Panc1 (cell line): ENCODE data around the gene ATP1A1. TPM values are rescaled to one million over a fixed set of nuclear protein-coding genes. Genes with fewer than 3 reads are reported as not detected.
A peak's percentile ranks its signal among the peaks of the same experiment; 100 is the strongest.

ENCODE experiments used
- ATAC-seq: fragments of 200-7000 bp; cut with Tn5 transposase; 2 replicates; pipeline ENCODE4 v1.9.1; 2020; ENCODE audit warnings: mild to moderate bottlenecking, moderate library complexity
- BruUV-seq: library from RNA; stranded (reverse); fragments of 400-500 nt; replicated peaks from 2 replicates; lab custom pipeline; 2021; lab: Mats Ljungman, UMichigan
- CTCF ChIA-PET: fragments of 300-600 bp; sonication (Branson Sonifier 250); formaldehyde crosslinking; loops from one replicate; lab custom pipeline; 2022; ENCODE audit warnings: antibody characterized with exemption; lab: Charles Lee
- POLR2A ChIA-PET: fragments of 300-600 bp; sonication (Branson Sonifier 250); formaldehyde crosslinking; loops from one replicate; lab custom pipeline; 2022; ENCODE audit warnings: antibody characterized with exemption; lab: Charles Lee
- DNase-seq: peaks from one replicate; pipeline ENCODE4 v3.0.0-alpha.2; 2010; ENCODE audit warnings: low read depth, low spot score
- H3K27ac ChIP-seq: 2 replicates; pipeline ENCODE4 v1.5.1; 2011; ENCODE audit warnings: mild to moderate bottlenecking, low read length, inconsistent platforms
- H3K27me3 ChIP-seq: fragments of 200-500 bp; sonication (Bioruptor generic); 2 replicates; pipeline ENCODE4 v1.6.0; 2014; ENCODE audit warnings: low read length, inconsistent platforms; ENCODE audit not compliant: control insufficient read depth, insufficient read depth
- H3K36me3 ChIP-seq: fragments of 200-500 bp; sonication (Bioruptor generic); 2 replicates; pipeline ENCODE4 v1.5.1; 2014; ENCODE audit warnings: inconsistent platforms, mild to moderate bottlenecking, low read length, moderate library complexity; ENCODE audit not compliant: control insufficient read depth, insufficient read depth
- H3K4me1 ChIP-seq: 2 replicates; pipeline ENCODE4 v1.5.1; 2011; ENCODE audit warnings: inconsistent platforms, mild to moderate bottlenecking, low read length, moderate library complexity; ENCODE audit not compliant: control insufficient read depth, insufficient read depth
- H3K4me3 ChIP-seq, 2 experiments: 2 replicates each; pipeline ENCODE4 v1.5.1; 2011 to 2012; ENCODE audit warnings: low read depth in 2 of 2, low read length in 2 of 2, mild to moderate bottlenecking in 2 of 2, inconsistent platforms in 1 of 2, moderate library complexity in 1 of 2
- H3K9me3 ChIP-seq: fragments of 200-500 bp; sonication (Bioruptor generic); 2 replicates; pipeline ENCODE4 v1.5.1; 2014; ENCODE audit warnings: low read depth, mild to moderate bottlenecking, inconsistent platforms, low read length, moderate library complexity; ENCODE audit not compliant: control insufficient read depth, insufficient read depth
- POLR2AphosphoS5 ChIP-seq: IDR thresholded peaks from 2 replicates; pipeline ENCODE4 v1.6.1; 2012; ENCODE audit warnings: mild to moderate bottlenecking, low read depth, low read length, moderate library complexity
- SIN3A ChIP-seq: IDR thresholded peaks from 2 replicates; pipeline ENCODE4 v1.6.1; 2012; ENCODE audit warnings: low read depth, mild to moderate bottlenecking, low read length, moderate library complexity, borderline replicate concordance; ENCODE audit not compliant: insufficient read depth
- TCF7L2 ChIP-seq: IDR thresholded peaks from 2 replicates; pipeline ENCODE4 v1.6.1; 2011; ENCODE audit warnings: mild to moderate bottlenecking, low read depth, low read length, inconsistent platforms
- in situ Hi-C: cut with HindIII; loops from 2 replicates; pipeline ENCODE4 v1.10.0; 2016; ENCODE audit warnings: low sequenced_read_pairs, low pct_unique_long_range_greater_than_20kb
- intact Hi-C: fragments of 100-400 bp; cut with micrococcal nuclease; formaldehyde crosslinking; loops from one replicate; pipeline ENCODE4 v1.10.0; 2022; ENCODE audit not compliant: unreplicated experiment
- total RNA-seq: library from RNA; stranded (reverse); gene quantifications from one replicate; pipeline ENCODE4 v1.2.1, GENCODE V29; 2021; ENCODE audit not compliant: unreplicated experiment
- TF ChIP-seq, protein P1 (sequence below): fragments of 450-650 bp; IDR thresholded peaks from 2 replicates; pipeline ENCODE4 v1.5.1; 2017; ENCODE audit warnings: mild to moderate bottlenecking
- TF ChIP-seq, protein P2 (sequence below), 2 experiments: IDR thresholded peaks; 2 replicates each; pipeline ENCODE4 v1.6.1; 2011 to 2012; ENCODE audit warnings: low read depth in 2 of 2, control low read depth in 1 of 2, low read length in 1 of 2, mild to moderate bottlenecking in 1 of 2, moderate library complexity in 1 of 2; ENCODE audit not compliant: insufficient read depth in 1 of 2

ATP1A1 gene
- total RNA-seq, 1 experiment from 2014 or later: 131 TPM

DNA sequence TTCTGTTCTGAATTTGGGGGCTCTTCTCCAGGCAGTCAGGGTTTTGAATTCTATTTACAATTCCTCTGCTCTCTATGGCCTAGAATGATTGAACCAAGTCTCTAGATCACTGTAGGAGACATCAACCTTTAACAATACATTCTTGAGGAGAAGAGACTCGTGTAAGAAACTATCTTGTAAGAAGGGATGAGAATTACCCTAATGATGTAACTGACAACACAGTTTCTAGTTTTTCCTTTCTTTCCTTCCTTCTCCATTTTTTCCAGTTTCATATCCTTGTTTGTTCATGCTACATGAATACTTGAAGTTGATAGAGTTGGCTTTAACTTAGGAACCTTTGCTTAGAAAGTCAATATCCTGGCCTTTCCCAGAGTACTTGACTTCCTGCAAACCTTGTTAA, 1.3 kb upstream of the ATP1A1 start:
- no peak overlapping the region for H3K27ac ChIP-seq

DNA sequence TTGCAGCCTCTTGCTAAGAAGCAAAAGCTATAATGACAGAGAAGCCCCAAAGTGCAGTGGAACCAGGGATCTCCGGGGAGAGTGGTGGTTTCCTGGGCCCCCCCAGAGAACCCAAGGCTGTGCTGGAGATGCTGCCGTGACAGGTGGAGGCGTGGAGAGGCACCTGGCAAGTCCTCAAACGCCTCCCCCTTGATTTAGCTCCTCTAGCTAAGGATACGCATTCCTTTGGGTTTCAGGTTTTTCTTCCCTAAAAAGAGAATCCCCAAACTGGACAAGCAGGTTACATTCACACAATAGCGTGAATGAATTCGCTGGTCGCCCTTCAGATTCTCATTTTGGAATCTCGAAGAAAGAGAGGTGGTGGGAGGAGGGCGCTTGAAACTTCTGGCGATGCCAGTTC, 853 bp upstream of the ATP1A1 start:
- Histone ChIP-seq H3K36me3 (no peaks in the 10 kb centered on the region; the same call in 1 of the 2 replicates), H3K27ac (no peak overlapping the region), H3K9me3 (no peaks in the 10 kb centered on the region), H3K4me3 (peak overlapping the region; percentile 66 to 69), H3K27me3 (no peaks in the 10 kb centered on the region), H3K4me1 (peaks cover 21% of the 10 kb centered on the region)
- intact Hi-C loops: no loop called here
- DNase-seq (no peak), ATAC-seq (no peak)
- ChIA-PET POLR2A (no interaction called here), CTCF (no interaction called here)
- in situ Hi-C loops: no loop called here
- TF ChIP-seq, protein P1, sequence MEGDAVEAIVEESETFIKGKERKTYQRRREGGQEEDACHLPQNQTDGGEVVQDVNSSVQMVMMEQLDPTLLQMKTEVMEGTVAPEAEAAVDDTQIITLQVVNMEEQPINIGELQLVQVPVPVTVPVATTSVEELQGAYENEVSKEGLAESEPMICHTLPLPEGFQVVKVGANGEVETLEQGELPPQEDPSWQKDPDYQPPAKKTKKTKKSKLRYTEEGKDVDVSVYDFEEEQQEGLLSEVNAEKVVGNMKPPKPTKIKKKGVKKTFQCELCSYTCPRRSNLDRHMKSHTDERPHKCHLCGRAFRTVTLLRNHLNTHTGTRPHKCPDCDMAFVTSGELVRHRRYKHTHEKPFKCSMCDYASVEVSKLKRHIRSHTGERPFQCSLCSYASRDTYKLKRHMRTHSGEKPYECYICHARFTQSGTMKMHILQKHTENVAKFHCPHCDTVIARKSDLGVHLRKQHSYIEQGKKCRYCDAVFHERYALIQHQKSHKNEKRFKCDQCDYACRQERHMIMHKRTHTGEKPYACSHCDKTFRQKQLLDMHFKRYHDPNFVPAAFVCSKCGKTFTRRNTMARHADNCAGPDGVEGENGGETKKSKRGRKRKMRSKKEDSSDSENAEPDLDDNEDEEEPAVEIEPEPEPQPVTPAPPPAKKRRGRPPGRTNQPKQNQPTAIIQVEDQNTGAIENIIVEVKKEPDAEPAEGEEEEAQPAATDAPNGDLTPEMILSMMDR: no peak
- no peak for TF ChIP-seq SIN3A
- TF ChIP-seq TCF7L2: no peak
- TF ChIP-seq, protein P2, sequence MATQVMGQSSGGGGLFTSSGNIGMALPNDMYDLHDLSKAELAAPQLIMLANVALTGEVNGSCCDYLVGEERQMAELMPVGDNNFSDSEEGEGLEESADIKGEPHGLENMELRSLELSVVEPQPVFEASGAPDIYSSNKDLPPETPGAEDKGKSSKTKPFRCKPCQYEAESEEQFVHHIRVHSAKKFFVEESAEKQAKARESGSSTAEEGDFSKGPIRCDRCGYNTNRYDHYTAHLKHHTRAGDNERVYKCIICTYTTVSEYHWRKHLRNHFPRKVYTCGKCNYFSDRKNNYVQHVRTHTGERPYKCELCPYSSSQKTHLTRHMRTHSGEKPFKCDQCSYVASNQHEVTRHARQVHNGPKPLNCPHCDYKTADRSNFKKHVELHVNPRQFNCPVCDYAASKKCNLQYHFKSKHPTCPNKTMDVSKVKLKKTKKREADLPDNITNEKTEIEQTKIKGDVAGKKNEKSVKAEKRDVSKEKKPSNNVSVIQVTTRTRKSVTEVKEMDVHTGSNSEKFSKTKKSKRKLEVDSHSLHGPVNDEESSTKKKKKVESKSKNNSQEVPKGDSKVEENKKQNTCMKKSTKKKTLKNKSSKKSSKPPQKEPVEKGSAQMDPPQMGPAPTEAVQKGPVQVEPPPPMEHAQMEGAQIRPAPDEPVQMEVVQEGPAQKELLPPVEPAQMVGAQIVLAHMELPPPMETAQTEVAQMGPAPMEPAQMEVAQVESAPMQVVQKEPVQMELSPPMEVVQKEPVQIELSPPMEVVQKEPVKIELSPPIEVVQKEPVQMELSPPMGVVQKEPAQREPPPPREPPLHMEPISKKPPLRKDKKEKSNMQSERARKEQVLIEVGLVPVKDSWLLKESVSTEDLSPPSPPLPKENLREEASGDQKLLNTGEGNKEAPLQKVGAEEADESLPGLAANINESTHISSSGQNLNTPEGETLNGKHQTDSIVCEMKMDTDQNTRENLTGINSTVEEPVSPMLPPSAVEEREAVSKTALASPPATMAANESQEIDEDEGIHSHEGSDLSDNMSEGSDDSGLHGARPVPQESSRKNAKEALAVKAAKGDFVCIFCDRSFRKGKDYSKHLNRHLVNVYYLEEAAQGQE (IDR thresholded peaks at IDR 0.05; ENCODE audit: insufficient read depth in 1 of 2, low read depth in 2 of 2, low read length in 1 of 2): no peak
- no peak for TF ChIP-seq POLR2AphosphoS5
- BruUV-seq: no TSS peak

More for the DNA sequence above, 1.3 kb upstream of the ATP1A1 start:
- peaks cover 17% of the 10 kb centered on the region for H3K4me1 ChIP-seq
- no peak for DNase-seq
- no peak overlapping the region for H3K4me3 ChIP-seq
- no peaks in the 10 kb centered on the region; the same call in 1 of the 2 replicates for H3K36me3 ChIP-seq
- ChIA-PET POLR2A (no interaction called here), CTCF (no interaction called here)
- H3K9me3 ChIP-seq: no peaks in the 10 kb centered on the region
- intact Hi-C loops (no loop called here), in situ Hi-C loops (no loop called here)
- ATAC-seq: no peak
- TF ChIP-seq TCF7L2: no peak
- TF ChIP-seq, protein P1: no peak
- BruUV-seq: no TSS peak
- no peaks in the 10 kb centered on the region for H3K27me3 ChIP-seq
